Stomach (tissue), 9 donors: ENCODE measurements around the gene ETHE1. TPM values are rescaled to one million over a fixed set of nuclear protein-coding genes. Genes with fewer than 3 reads are reported as not detected.
"Not testable (repeated sequence)": the region's sequence is repeated elsewhere in the genome, so short reads cannot be mapped to it uniquely, and the experiment has no call there.

ENCODE experiments used
- DNase-seq, 2 donors: peaks; one replicate each; pipeline versions ENCODE4 v3.0.0 to v3.0.0-alpha.2; 2013 to 2019
- H3K27ac ChIP-seq, 5 donors: fragments of 200-600 bp in 4 of 5; sonication (generic) in 4 of 5; one replicate each; pipeline ENCODE4 v1.5.1; 2013 to 2019; ENCODE audit warnings: mild to moderate bottlenecking in 1 of 5, moderate library complexity in 1 of 5
- H3K27me3 ChIP-seq, 3 donors: fragments of 200-600 bp; sonication (generic); one replicate each; pipeline ENCODE4 v1.5.1; 2017 to 2019; ENCODE audit warnings: mixed run types in 1 of 3
- H3K36me3 ChIP-seq, 4 donors: fragments of 200-600 bp; sonication (generic); 1 replicate in 3 of 4; 2 replicates in 1 of 4; pipeline ENCODE4 v1.5.1; 2016 to 2019
- H3K4me1 ChIP-seq, 4 donors: fragments of 200-600 bp; sonication (generic); one replicate each; pipeline ENCODE4 v1.5.1; 2016 to 2019
- H3K4me3 ChIP-seq, 4 donors: fragments of 200-600 bp; sonication (generic) in 3 of 4; one replicate each; pipeline ENCODE4 v1.5.1; 2016 to 2019; ENCODE audit warnings: mild to moderate bottlenecking in 1 of 4
- H3K9me3 ChIP-seq, 4 donors: fragments of 200-600 bp; sonication (generic); one replicate each; pipeline ENCODE4 v1.5.1; 2016 to 2019
- CTCF ChIP-seq, 7 experiments: fragments of 450-650 bp in 4 of 7; fragments of 200-600 bp in 3 of 7; sonication (generic) in 3 of 7; IDR thresholded peaks; one replicate each; pipeline ENCODE4 v1.5.1; 2016 to 2019; ENCODE audit warnings: antibody characterized with exemption in 7 of 7, control low read depth in 2 of 7, mild to moderate bottlenecking in 1 of 7
- EP300 ChIP-seq: sonication (generic); formaldehyde crosslinking; IDR thresholded peaks from one replicate; pipeline ENCODE4 v1.6.1; 2017; ENCODE audit warnings: antibody characterized with exemption
- POLR2A ChIP-seq, 4 donors: fragments of 450-650 bp; IDR thresholded peaks; one replicate each; pipeline ENCODE4 v1.6.1; 2016; ENCODE audit warnings: antibody characterized with exemption in 4 of 4, control low read depth in 2 of 4, mild to moderate bottlenecking in 1 of 4, moderate library complexity in 1 of 4
- POLR2AphosphoS5 ChIP-seq, 3 donors: sonication (generic); formaldehyde crosslinking; IDR thresholded peaks; one replicate each; pipeline ENCODE4 v1.6.1; 2016; ENCODE audit warnings: antibody characterized with exemption in 3 of 3
- WGBS, 5 donors: extraction: QIAGEN DNeasy Blood & Tissue Kit in 3 of 5; methylation state at CpG; one replicate each; pipeline versions ENCODE4 v1.1.5 to v1.1.7; 2013 to 2018; 5-methylcytosine and 5-hydroxymethylcytosine counted together
- intact Hi-C: fragments of 100-400 bp; cut with DNase I; formaldehyde crosslinking; loops from one replicate; pipeline ENCODE4 v1.15.1; 2023; ENCODE audit warnings: low total_unique reads
- polyA plus RNA-seq, 3 donors: library from polyadenylated mRNA; stranded (reverse); fragments of 200-250 nt; gene quantifications; one replicate each; pipeline ENCODE4 v1.2.3, GENCODE V29; 2013
- total RNA-seq, 5 donors: library from RNA; depleted of rRNA; stranded (reverse); fragments of >200 nt; gene quantifications; one replicate each; pipeline versions ENCODE4 v1.1.0 to v1.2.3, GENCODE V29; 2014 to 2016
- donor health status: healthy with polysubstance abuse.
- donor health status: Bipolar disorder and iron deficiency.
- donor health status: healthy.

The ETHE1 gene
- total and polyA plus RNA-seq, 8 donors, result 42.6 to 157 (median 57.8) TPM

- DNase-seq, result peak; percentile 38 to 60
- H3K4me3 ChIP-seq, result peak overlapping the region; percentile 61 to 96 (median 92)
- WGBS, 5 donors, result 1 to 3% (median 1%) methylated on average over 16 to 26 of the region's 26 CpGs
- no peak for TF ChIP-seq EP300
- no peak for TF ChIP-seq POLR2AphosphoS5 (IDR thresholded peaks at IDR 0.05)
- TF ChIP-seq CTCF (IDR thresholded peaks at IDR 0.05), result no peak
- TF ChIP-seq POLR2A (IDR thresholded peaks at IDR 0.05), result no peak
- no peaks in the 10 kb centered on the region for H3K27me3 ChIP-seq
- intact Hi-C loops, result no loop called here
- H3K36me3 ChIP-seq, result peaks cover 0 to 8% (median 5%) of the 10 kb centered on the region in 4 donors
- H3K9me3 ChIP-seq, result no peaks in the 10 kb centered on the region
- H3K27ac ChIP-seq, result peak overlapping the region; percentile 86 to 94 (median 88)
- H3K4me1 ChIP-seq, result peaks cover 17 to 49% (median 32%) of the 10 kb centered on the region in 4 donors
Measured at GRCh38 chr19:43525836-43526771, 897 bp downstream of the ETHE1 start.

- no peaks in the 10 kb centered on the region for H3K9me3 ChIP-seq
- TF ChIP-seq POLR2AphosphoS5 (IDR thresholded peaks at IDR 0.05) (peak in 2 of 3 donors; percentile 74 to 77), EP300 (no peak), POLR2A (IDR thresholded peaks at IDR 0.05) (no peak), CTCF (IDR thresholded peaks at IDR 0.05) (no peak)
- 7 to 11% (median 9%) methylated on average over 12 of the region's 12 CpGs for whole genome bisulfite sequencing, 5 donors
Measured at GRCh38 chr19:43524922-43525835, 1.8 kb downstream of the ETHE1 start.

GRCh38 chr19:43523696-43524095 is 3.3 kb downstream of the ETHE1 start:
- Histone ChIP-seq H3K4me1 (peaks cover 17 to 63% (median 36%) of the 10 kb centered on the region in 4 donors), H3K36me3 (peaks cover 0 to 12% (median 9%) of the 10 kb centered on the region in 4 donors)
- not testable (repeated sequence) for H3K27me3 ChIP-seq, H3K9me3 ChIP-seq, DNase-seq, H3K27ac ChIP-seq, H3K4me3 ChIP-seq
- intact Hi-C loops, result loop anchor here (5.0 kb wide), 1 partner anchor 76 kb away; no protein-coding TSS in a partner anchor
- 92 to 99% (median 98%) methylated on average over 8 of the region's 8 CpGs for WGBS, 5 donors

More at GRCh38 chr19:43524922-43525835, 1.8 kb downstream of the ETHE1 start:
- peak overlapping the region; percentile 61 to 96 (median 92) for H3K4me3 ChIP-seq
- peaks cover 0 to 12% (median 9%) of the 10 kb centered on the region in 4 donors for H3K36me3 ChIP-seq
- peak; percentile 65 to 83 for DNase-seq
- no peaks in the 10 kb centered on the region for H3K27me3 ChIP-seq
- peaks cover 17 to 49% (median 32%) of the 10 kb centered on the region in 4 donors for H3K4me1 ChIP-seq
- peak overlapping the region; percentile 86 to 94 (median 88) for H3K27ac ChIP-seq
- intact Hi-C loops, result loop anchor here (5.0 kb wide), 1 partner anchor 78 kb away; no protein-coding TSS in a partner anchor

- peaks cover 0 to 12% (median 9%) of the 10 kb centered on the region in 4 donors for H3K36me3 ChIP-seq
- TF ChIP-seq POLR2AphosphoS5 (IDR thresholded peaks at IDR 0.05) (no peak), CTCF (IDR thresholded peaks at IDR 0.05) (no peak), EP300 (no peak), POLR2A (IDR thresholded peaks at IDR 0.05) (no peak)
- H3K27ac ChIP-seq, result no peak overlapping the region
- intact Hi-C loops, result loop anchor here (5.0 kb wide), 1 partner anchor 76 kb away; no protein-coding TSS in a partner anchor
- peaks cover 17 to 59% (median 34%) of the 10 kb centered on the region in 4 donors for H3K4me1 ChIP-seq
- DNase-seq, result no peak
- no peak overlapping the region for H3K4me3 ChIP-seq
- H3K9me3 ChIP-seq, result no peaks in the 10 kb centered on the region
- 64 to 80% (median 74%) methylated on average over 5 of the region's 5 CpGs for WGBS, 5 donors
- no peaks in the 10 kb centered on the region for H3K27me3 ChIP-seq
Measured at GRCh38 chr19:43522929-43523328, 4.1 kb downstream of the ETHE1 start.
